HG02852 (cell line): ENCODE results near the gene LRP11.
"Not testable (repeated sequence)": the region's sequence is repeated elsewhere in the genome, so short reads cannot be mapped to it uniquely, and the experiment has no call there.

Source experiments
- ATAC-seq: cut with Tn5 transposase; IDR thresholded peaks from one replicate; pipeline ENCODE4 v1.9.1; 2021; ENCODE audit warnings: mild to moderate bottlenecking, moderate library complexity; ENCODE audit not compliant: unreplicated experiment

LRP11 gene

GRCh38 chr6:149851461-149852110 lies 12.6 kb downstream of the LRP11 start:
- ATAC-seq: no peak

- not testable (repeated sequence) for ATAC-seq
These were observed 15.8 kb downstream of the LRP11 start for GRCh38 chr6:149848343-149848742.

- ATAC-seq: no peak
These were observed 16.3 kb downstream of the LRP11 start for GRCh38 chr6:149847939-149848267.

- ATAC-seq: no peak
These were observed 17.8 kb downstream of the LRP11 start for GRCh38 chr6:149846321-149846720.

- ATAC-seq: no peak
These were observed 18.6 kb downstream of the LRP11 start for GRCh38 chr6:149845549-149845948.

GRCh38 chr6:149844480-149844879 lies 19.7 kb downstream of the LRP11 start:
- no peak for ATAC-seq

GRCh38 chr6:149844036-149844435 lies 20.1 kb downstream of the LRP11 start:
- ATAC-seq: not testable (repeated sequence)

- no peak for ATAC-seq
These were observed 21.0 kb downstream of the LRP11 start for GRCh38 chr6:149843051-149843633.

GRCh38 chr6:149842331-149842730 lies 21.8 kb downstream of the LRP11 start:
- ATAC-seq: no peak

- no peak for ATAC-seq
These were observed 23.6 kb downstream of the LRP11 start for GRCh38 chr6:149840345-149841075.

GRCh38 chr6:149834513-149835481 lies 29.4 kb downstream of the LRP11 start:
- ATAC-seq: no peak

GRCh38 chr6:149833651-149834050 lies 30.5 kb downstream of the LRP11 start:
- no peak for ATAC-seq

- ATAC-seq: no peak
These were observed 32.8 kb downstream of the LRP11 start for GRCh38 chr6:149831308-149831820.

- no peak for ATAC-seq
These were observed 33.3 kb downstream of the LRP11 start for GRCh38 chr6:149830731-149831307.

GRCh38 chr6:149825292-149825691 lies 38.9 kb downstream of the LRP11 start:
- ATAC-seq: no peak

- ATAC-seq: no peak
These were observed 41.1 kb downstream of the LRP11 start for GRCh38 chr6:149823013-149823412.

GRCh38 chr6:149821492-149821891 lies 42.7 kb downstream of the LRP11 start:
- no peak for ATAC-seq

- ATAC-seq: no peak
These were observed 43.7 kb downstream of the LRP11 start for GRCh38 chr6:149820506-149820905.

GRCh38 chr6:149815788-149816187 lies 48.4 kb downstream of the LRP11 start:
- ATAC-seq: peak; percentile 72

GRCh38 chr6:149813351-149813750 lies 50.8 kb downstream of the LRP11 start:
- ATAC-seq: no peak

- no peak for ATAC-seq
These were observed 54.4 kb downstream of the LRP11 start for GRCh38 chr6:149809798-149810197.
